T-cell (primary cell): ENCODE data around the gene VSIG10L. TPM values are rescaled to one million over a fixed set of nuclear protein-coding genes. Genes with fewer than 3 reads are reported as not detected.
A peak's percentile ranks its signal among the peaks of the same experiment; 100 is the strongest.

Experiments used
- ATAC-seq, 4 experiments: fragments of 200-7000 bp in 3 of 4; fragments of 150-1000 bp in 1 of 4; cut with Tn5 transposase; replicated peaks in 1 of 4; 1 replicate in 3 of 4; 2 replicates in 1 of 4; pipeline ENCODE4 v1.10.0; 2021; ENCODE audit warnings: moderate library complexity in 3 of 4, mild to moderate bottlenecking in 2 of 4, moderate number of reproducible peaks in 1 of 4
- CTCF ChIA-PET, 2 donors: fragments of 300-600 bp; sonication (Branson Sonifier 250); formaldehyde crosslinking; loops; one replicate each; lab custom pipeline; 2022; ENCODE audit warnings: antibody characterized with exemption in 2 of 2; lab: Charles Lee
- POLR2A ChIA-PET, 2 donors: fragments of 300-600 bp; sonication (Branson Sonifier 250); formaldehyde crosslinking; loops; one replicate each; lab custom pipeline; 2022; ENCODE audit warnings: antibody characterized with exemption in 2 of 2; lab: Charles Lee
- DNase-seq, 35 experiments: peaks; one replicate each; pipeline versions ENCODE4 v3.0.0 to v3.0.0-alpha.2; 2013 to 2023
- H3K27ac ChIP-seq: one replicate; pipeline ENCODE4 v1.5.1; 2013; ENCODE audit warnings: low read length
- H3K27me3 ChIP-seq, 2 experiments: replicated peaks in 1 of 2; 1 replicate in 1 of 2; 2 replicates in 1 of 2; pipeline versions ENCODE4 v1.6.1 to v1.7.0; 2013; ENCODE audit warnings: low read length in 1 of 2, mixed read lengths in 1 of 2; ENCODE audit not compliant: control insufficient read depth in 2 of 2, insufficient read depth in 2 of 2; ENCODE audit errors: extremely low read depth in 1 of 2
- H3K36me3 ChIP-seq, 2 donors: 1 replicate in 1 of 2; 2 replicates in 1 of 2; pipeline versions ENCODE4 v1.6.1 to v1.7.0; 2013; ENCODE audit warnings: low read length in 1 of 2; ENCODE audit not compliant: control insufficient read depth in 2 of 2, insufficient read depth in 1 of 2; ENCODE audit errors: extremely low read depth in 1 of 2
- H3K4me1 ChIP-seq, 2 experiments: 1 replicate in 1 of 2; 2 replicates in 1 of 2; pipeline versions ENCODE4 v1.6.1 to v1.7.0; 2013; ENCODE audit warnings: low read length in 2 of 2, mixed read lengths in 1 of 2; ENCODE audit not compliant: insufficient read depth in 2 of 2, control insufficient read depth in 1 of 2; ENCODE audit errors: extremely low read depth in 1 of 2
- H3K4me3 ChIP-seq, 2 donors: 1 replicate in 1 of 2; 2 replicates in 1 of 2; pipeline versions ENCODE4 v1.5.1 to v1.7.0; 2013; ENCODE audit warnings: mild to moderate bottlenecking in 2 of 2, low read length in 1 of 2, moderate library complexity in 1 of 2; ENCODE audit not compliant: control insufficient read depth in 1 of 2; ENCODE audit errors: extremely low read depth in 1 of 2
- H3K9me3 ChIP-seq: 2 replicates; pipeline ENCODE4 v1.7.0; 2013
- H3K27ac Mint-ChIP-seq, 2 donors: one replicate each; pipeline ENCODE4 v1.8.0; 2020 to 2021; ENCODE audit warnings: mild to moderate bottlenecking in 2 of 2, mixed read lengths in 2 of 2
- H3K27me3 Mint-ChIP-seq, 2 donors: one replicate each; pipeline ENCODE4 v1.8.0; 2021 to 2022; ENCODE audit warnings: mixed read lengths in 2 of 2
- H3K36me3 Mint-ChIP-seq: one replicate; pipeline ENCODE4 v1.8.0; 2021; ENCODE audit warnings: mixed read lengths
- H3K4me1 Mint-ChIP-seq, 3 donors: one replicate each; pipeline ENCODE4 v1.8.0; 2020 to 2022; ENCODE audit warnings: mixed read lengths in 3 of 3, mild to moderate bottlenecking in 1 of 3
- H3K4me3 Mint-ChIP-seq, 3 donors: one replicate each; pipeline ENCODE4 v1.8.0; 2020 to 2022; ENCODE audit warnings: mild to moderate bottlenecking in 3 of 3, mixed read lengths in 3 of 3, moderate library complexity in 3 of 3
- H3K9me3 Mint-ChIP-seq, 3 donors: one replicate each; pipeline ENCODE4 v1.8.0; 2020 to 2022; ENCODE audit warnings: mixed read lengths in 3 of 3
- WGBS: methylation state at CpG from one replicate; pipeline ENCODE4 v1.1.5; 2013; ENCODE audit warnings: missing lambda C conversion rate; ENCODE audit not compliant: insufficient coverage; 5-methylcytosine and 5-hydroxymethylcytosine counted together
- total RNA-seq, 35 experiments: library from RNA in 6 of 35; stranded (reverse) in 6 of 35; fragments of 120-200 nt in 1 of 35; gene quantifications; one replicate each; pipeline versions ENCODE4 v1.2.1 to v1.2.4 and lab custom pipeline; 2013 to 2026

Gene VSIG10L
- total RNA-seq, 5 donors from 2014 or later (not counting 1 experiment from before 2014, with no cell fraction given) = 0.18 to 0.70 (median 0.39) TPM

DNA sequence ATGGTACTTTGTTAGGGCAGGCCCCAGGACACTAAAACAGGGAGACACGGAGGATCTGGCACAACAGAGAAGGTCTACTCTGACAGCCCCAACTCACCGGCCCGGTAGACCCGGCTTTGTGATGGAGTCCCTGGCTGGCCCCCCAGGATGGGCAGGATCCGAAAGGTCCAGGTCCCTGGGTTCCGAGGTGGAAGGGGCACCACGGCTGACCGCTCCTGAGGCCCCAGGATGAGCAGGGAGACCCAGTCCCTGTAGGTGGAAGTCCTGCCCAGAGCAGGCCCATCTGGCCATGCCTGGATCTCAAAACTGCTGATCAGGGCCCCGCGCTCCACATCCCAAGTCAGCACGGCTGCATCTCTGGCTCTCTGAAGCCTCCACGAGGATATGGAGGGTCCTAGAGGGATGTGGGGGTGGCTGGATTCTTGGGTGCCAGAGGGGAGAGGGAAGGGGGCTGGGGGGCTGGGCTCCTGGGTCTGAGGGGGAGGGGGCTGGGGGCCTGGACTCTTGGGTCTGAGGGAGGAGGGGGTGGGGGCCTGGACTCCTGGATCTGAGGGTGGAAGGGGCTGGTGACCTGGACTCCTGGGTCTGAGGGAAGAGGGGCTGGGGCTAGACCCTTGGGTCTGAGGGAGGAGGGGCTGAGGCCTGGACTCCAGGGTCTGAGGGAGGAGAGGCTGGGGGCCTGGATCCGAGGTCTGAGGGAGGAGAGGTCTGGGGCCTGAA is 4.6 kb downstream of the VSIG10L start:
- Mint-ChIP-seq H3K27me3 (peaks cover 4 to 12% of the 10 kb centered on the region in 2 donors), H3K27ac (no peak overlapping the region), H3K4me1 (peaks cover 9 to 22% (median 14%) of the 10 kb centered on the region in 3 donors), H3K36me3 (no peaks in the 10 kb centered on the region), H3K4me3 (no peak overlapping the region), H3K9me3 (no peaks in the 10 kb centered on the region)
- no peaks in the 10 kb centered on the region for H3K36me3 ChIP-seq
- DNase-seq (no peak), ATAC-seq (no peak)
- CTCF ChIA-PET = no interaction called here
- POLR2A ChIA-PET = no interaction called here
- no peak overlapping the region for H3K27ac ChIP-seq
- H3K9me3 ChIP-seq = no peaks in the 10 kb centered on the region
- no peak overlapping the region for H3K4me3 ChIP-seq
- peaks cover 2 to 24% of the 10 kb centered on the region in 2 experiments for H3K4me1 ChIP-seq
- H3K27me3 ChIP-seq = peaks cover 0 to 29% of the 10 kb centered on the region in 2 experiments
- 93% methylated on average over 12 of the region's 13 CpGs for WGBS

DNA sequence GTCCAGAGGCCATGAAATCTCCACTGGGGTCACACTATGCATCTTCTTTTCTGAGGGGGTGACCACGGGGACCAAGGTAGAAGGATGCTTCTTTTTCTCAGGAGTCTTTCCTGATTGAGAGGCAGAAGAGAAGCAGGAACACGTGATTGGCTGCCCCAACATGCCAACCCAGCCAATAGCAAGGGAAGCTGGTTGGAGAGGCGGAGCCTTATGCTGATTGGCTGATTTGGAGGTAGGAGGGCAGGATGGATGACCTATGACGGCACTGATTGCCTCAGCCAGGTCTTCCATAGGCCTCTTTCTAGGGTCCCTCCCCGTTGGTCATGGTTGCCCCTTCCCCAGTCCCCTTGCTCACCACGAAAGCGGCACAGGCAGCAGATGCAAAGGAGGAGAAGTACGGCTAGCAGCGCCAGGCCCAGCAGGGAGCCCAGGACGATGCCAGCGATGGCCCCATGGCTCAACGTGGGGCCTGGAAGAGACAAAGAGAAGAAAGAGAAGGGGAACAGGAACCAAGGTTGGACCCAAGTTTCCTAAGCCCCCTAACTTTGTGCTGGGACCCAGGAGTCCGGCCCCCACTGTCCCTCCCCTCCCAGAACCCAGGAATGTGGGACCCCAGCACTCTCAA is 8.0 kb downstream of the VSIG10L start:
- H3K36me3 ChIP-seq = no peaks in the 10 kb centered on the region
- ATAC-seq = no peak
- Mint-ChIP-seq H3K27ac (no peak overlapping the region), H3K4me3 (no peak overlapping the region), H3K36me3 (peaks cover 3% of the 10 kb centered on the region), H3K4me1 (peaks cover under 1 to 7% (median 4%) of the 10 kb centered on the region in 3 donors), H3K27me3 (peaks cover 23 to 36% of the 10 kb centered on the region in 2 donors), H3K9me3 (peaks cover 0 to 4% (median 0%) of the 10 kb centered on the region in 3 donors)
- no peak overlapping the region for H3K27ac ChIP-seq
- POLR2A ChIA-PET = no interaction called here
- WGBS = 90% methylated on average over 9 of the region's 13 CpGs
- no peak for DNase-seq
- H3K4me1 ChIP-seq = peaks cover 2 to 7% of the 10 kb centered on the region in 2 experiments
- no peak overlapping the region for H3K4me3 ChIP-seq
- CTCF ChIA-PET = no interaction called here
- H3K27me3 ChIP-seq = peaks cover 0 to 34% of the 10 kb centered on the region in 2 experiments
- no peaks in the 10 kb centered on the region for H3K9me3 ChIP-seq

DNA sequence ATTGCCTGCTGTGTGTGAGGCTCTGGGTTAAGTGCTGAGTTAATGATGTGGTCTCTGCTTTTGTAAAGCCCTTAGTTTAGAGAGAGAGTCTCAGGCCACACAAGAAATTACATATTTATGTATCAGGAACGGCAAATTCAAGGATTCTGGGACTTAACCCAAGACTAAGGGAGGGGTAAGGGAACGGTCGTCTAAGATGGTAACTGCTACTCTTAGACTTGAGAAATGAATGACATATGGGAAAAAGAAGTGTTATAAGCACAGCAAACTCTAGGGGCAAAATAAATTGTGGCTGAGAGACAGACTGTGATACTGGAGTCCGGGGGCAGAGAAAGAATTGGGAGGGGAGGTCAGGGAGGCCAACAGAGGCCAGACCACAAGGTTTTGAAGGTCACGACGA is 10.2 kb downstream of the VSIG10L start:
- Mint-ChIP-seq H3K4me1 (peaks cover 6 to 7% (median 7%) of the 10 kb centered on the region in 3 donors), H3K36me3 (peaks cover 3% of the 10 kb centered on the region), H3K9me3 (peaks cover 0 to 4% (median 0%) of the 10 kb centered on the region in 3 donors), H3K27ac (peak overlapping the region in 1 of 2 donors; percentile 3), H3K27me3 (peaks cover 42 to 43% of the 10 kb centered on the region in 2 donors), H3K4me3 (no peak overlapping the region)
- 94% methylated on average over 5 of the region's 6 CpGs for WGBS
- DNase-seq (no peak), ATAC-seq (no peak)
- Histone ChIP-seq H3K27me3 (peaks cover 0 to 45% of the 10 kb centered on the region in 2 experiments), H3K36me3 (no peaks in the 10 kb centered on the region), H3K4me1 (peaks cover 0 to 15% of the 10 kb centered on the region in 2 experiments), H3K9me3 (no peaks in the 10 kb centered on the region), H3K27ac (no peak overlapping the region), H3K4me3 (no peak overlapping the region)
- CTCF ChIA-PET = no interaction called here
- POLR2A ChIA-PET = no interaction called here

DNA sequence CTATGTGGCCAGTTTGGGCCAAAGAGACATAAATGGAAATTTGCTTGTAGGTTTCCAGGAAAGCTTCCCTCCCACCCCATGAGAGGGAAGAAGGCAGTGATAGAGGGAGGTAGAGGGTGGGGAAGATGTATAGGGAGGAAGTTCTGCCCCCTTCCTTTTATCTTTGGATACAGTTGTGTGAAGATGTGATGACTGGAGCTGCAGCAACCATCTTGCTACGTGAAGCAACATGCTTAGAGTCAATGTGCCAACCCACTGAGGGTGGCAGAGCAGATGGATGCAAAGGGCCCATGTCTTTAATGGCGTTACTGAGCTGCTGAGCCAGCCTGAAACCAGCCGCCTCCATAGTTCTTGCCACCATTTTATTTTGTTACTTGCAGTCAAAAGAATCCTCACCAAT is 10.7 kb downstream of the VSIG10L start:
- H3K4me3 Mint-ChIP-seq = no peak overlapping the region
- H3K27me3 Mint-ChIP-seq = peaks cover 43 to 45% of the 10 kb centered on the region in 2 donors
- peaks cover 3% of the 10 kb centered on the region for H3K36me3 Mint-ChIP-seq
- H3K27ac Mint-ChIP-seq = no peak overlapping the region
- DNase-seq (no peak), ATAC-seq (no peak)
- ChIA-PET POLR2A (no interaction called here), CTCF (no interaction called here)
- Histone ChIP-seq H3K4me3 (no peak overlapping the region), H3K9me3 (no peaks in the 10 kb centered on the region), H3K27me3 (peaks cover 0 to 50% of the 10 kb centered on the region in 2 experiments), H3K36me3 (no peaks in the 10 kb centered on the region), H3K4me1 (peaks cover 0 to 15% of the 10 kb centered on the region in 2 experiments), H3K27ac (no peak overlapping the region)
- peaks cover 6 to 7% (median 7%) of the 10 kb centered on the region in 3 donors for H3K4me1 Mint-ChIP-seq
- 62% methylated on average over 3 of the region's 3 CpGs for WGBS
- peaks cover 0 to 4% (median 0%) of the 10 kb centered on the region in 3 donors for H3K9me3 Mint-ChIP-seq

DNA sequence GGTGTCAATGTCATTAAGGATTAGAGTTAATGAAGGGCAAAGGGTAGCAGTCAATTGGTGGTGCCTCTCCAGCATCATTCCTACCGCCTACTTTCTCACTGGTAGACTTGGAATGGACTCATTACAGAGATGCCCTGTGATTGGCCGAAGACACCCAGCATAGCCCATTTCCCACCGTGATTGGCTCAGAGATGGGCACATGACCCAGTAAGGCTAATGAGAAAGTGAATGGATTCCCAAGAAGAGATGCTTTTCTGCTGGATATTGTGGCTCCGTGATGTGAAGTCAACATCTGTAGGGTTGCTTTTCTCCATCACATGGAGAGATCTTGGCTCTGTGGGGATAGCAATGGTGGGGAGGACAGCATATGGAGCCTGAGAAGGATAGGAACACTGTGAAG is 11.6 kb downstream of the VSIG10L start:
- peaks cover 3% of the 10 kb centered on the region for H3K36me3 Mint-ChIP-seq
- peaks cover 0 to 4% (median 0%) of the 10 kb centered on the region in 3 donors for H3K9me3 Mint-ChIP-seq
- H3K27ac ChIP-seq = no peak overlapping the region
- no peaks in the 10 kb centered on the region for H3K9me3 ChIP-seq
- no peak for ATAC-seq
- H3K27me3 Mint-ChIP-seq = peaks cover 51 to 53% of the 10 kb centered on the region in 2 donors
- CTCF ChIA-PET = no interaction called here
- H3K36me3 ChIP-seq = no peaks in the 10 kb centered on the region
- H3K27ac Mint-ChIP-seq = no peak overlapping the region
- H3K4me3 Mint-ChIP-seq = no peak overlapping the region
- peaks cover 0 to 15% of the 10 kb centered on the region in 2 experiments for H3K4me1 ChIP-seq
- DNase-seq = no peak
- 81% methylated on average over 3 of the region's 4 CpGs for WGBS
- peaks cover 0 to 58% of the 10 kb centered on the region in 2 experiments for H3K27me3 ChIP-seq
- no peak overlapping the region for H3K4me3 ChIP-seq
- H3K4me1 Mint-ChIP-seq = peaks cover 6 to 7% (median 7%) of the 10 kb centered on the region in 3 donors
- POLR2A ChIA-PET = no interaction called here

DNA sequence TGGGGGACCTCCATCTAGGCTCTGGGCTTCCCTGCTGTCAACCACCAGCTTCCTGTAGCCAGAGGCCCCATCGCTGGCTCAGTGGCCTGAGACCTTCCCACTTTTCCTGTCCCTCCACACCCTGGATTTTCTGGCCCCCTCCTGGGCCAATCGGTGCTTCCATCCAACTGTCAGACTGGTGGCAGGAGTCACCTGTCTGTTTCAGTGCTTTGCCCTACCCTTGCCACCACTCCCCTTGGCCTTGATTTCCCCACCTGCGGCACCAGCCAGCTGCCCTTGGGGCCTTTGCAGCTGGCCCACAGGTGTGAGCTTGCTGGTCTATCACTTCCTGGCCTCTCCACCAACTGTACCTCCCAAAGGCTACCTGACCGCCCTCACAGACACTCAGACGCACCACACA is 12.5 kb downstream of the VSIG10L start:
- no peak overlapping the region for H3K27ac Mint-ChIP-seq
- Histone ChIP-seq H3K36me3 (no peaks in the 10 kb centered on the region), H3K4me3 (no peak overlapping the region), H3K27ac (no peak overlapping the region), H3K9me3 (no peaks in the 10 kb centered on the region), H3K27me3 (peaks cover 0 to 65% of the 10 kb centered on the region in 2 experiments), H3K4me1 (peaks cover 0 to 15% of the 10 kb centered on the region in 2 experiments)
- H3K4me3 Mint-ChIP-seq = no peak overlapping the region
- H3K36me3 Mint-ChIP-seq = peaks cover 3% of the 10 kb centered on the region
- CTCF ChIA-PET = interaction anchor here in 1 of 2 donors (0.8 kb wide), 1 partner anchor 12 kb away, joined by 3 read pairs; no protein-coding TSS in a partner anchor
- ATAC-seq (no peak), DNase-seq (no peak)
- peaks cover 0 to 4% (median 0%) of the 10 kb centered on the region in 3 donors for H3K9me3 Mint-ChIP-seq
- peaks cover 6 to 7% (median 7%) of the 10 kb centered on the region in 3 donors for H3K4me1 Mint-ChIP-seq
- H3K27me3 Mint-ChIP-seq = peaks cover 48 to 57% of the 10 kb centered on the region in 2 donors
- POLR2A ChIA-PET = no interaction called here
- 79% methylated on average over 4 of the region's 5 CpGs for WGBS
